PC-9 (cell line): ENCODE results near the gene RFC2.

Experiments used
- CTCF ChIP-seq: fragments of 200-600 bp; sonication (generic); conservative IDR thresholded peaks from 2 replicates; pipeline ENCODE4 v1.6.1; 2017; ENCODE audit warnings: mixed run types, antibody characterized with exemption, mild to moderate bottlenecking, moderate library complexity
- EZH2 ChIP-seq: fragments of 200-600 bp; sonication (generic); IDR thresholded peaks from 2 replicates; pipeline ENCODE4 v1.8.0; 2017; ENCODE audit warnings: antibody characterized with exemption, low read depth

- no peak for TF ChIP-seq CTCF
- TF ChIP-seq EZH2 = no peak
These were observed 2.6 kb upstream of the RFC2 start for GRCh38 chr7:74256491-74257408.
